Measurements from ENCODE around the gene SEL1L2. TPM values are rescaled to one million over a fixed set of nuclear protein-coding genes. Genes with fewer than 3 reads are reported as not detected.

SEL1L2 gene
- total RNA-seq, 1 experiment from 2014 or later: not detected

- no peak for DNase-seq
- no peak overlapping the region for H3K27ac Mint-ChIP-seq (ENCODE audit: unreplicated experiment)
- no TSS peak for BruUV-seq (replicated peaks)
- no peaks in the 10 kb centered on the region for H3K36me3 Mint-ChIP-seq (ENCODE audit: insufficient read depth, unreplicated experiment)
- CTCF ChIA-PET: no interaction called here
- TF ChIP-seq CTCF (IDR thresholded peaks at IDR 0.05; ENCODE audit: unreplicated experiment): no peak
- H3K4me3 Mint-ChIP-seq (ENCODE audit: low read depth, unreplicated experiment): no peak overlapping the region
- H3K27me3 Mint-ChIP-seq (ENCODE audit: unreplicated experiment): peaks cover 56% of the 10 kb centered on the region
- H3K4me1 Mint-ChIP-seq (ENCODE audit: low read depth, unreplicated experiment): no peaks in the 10 kb centered on the region
- intact Hi-C loops (cut with micrococcal nuclease; ENCODE audit: unreplicated experiment): no loop called here
- H3K9me3 Mint-ChIP-seq (ENCODE audit: low read depth, unreplicated experiment): no peaks in the 10 kb centered on the region
Measured at GRCh38 chr20:13840093-13840465, 150.3 kb downstream of the SEL1L2 start.

GRCh38 chr20:13839421-13840092 is 150.9 kb downstream of the SEL1L2 start:
- H3K4me3 Mint-ChIP-seq (ENCODE audit: low read depth, unreplicated experiment): no peak overlapping the region
- CTCF ChIA-PET: no interaction called here
- intact Hi-C loops (cut with micrococcal nuclease; ENCODE audit: unreplicated experiment): no loop called here
- BruUV-seq (replicated peaks): no TSS peak
- no peaks in the 10 kb centered on the region for H3K4me1 Mint-ChIP-seq (ENCODE audit: low read depth, unreplicated experiment)
- DNase-seq: no peak
- no peak for TF ChIP-seq CTCF (IDR thresholded peaks at IDR 0.05; ENCODE audit: unreplicated experiment)
- no peaks in the 10 kb centered on the region for H3K36me3 Mint-ChIP-seq (ENCODE audit: insufficient read depth, unreplicated experiment)
- H3K27ac Mint-ChIP-seq (ENCODE audit: unreplicated experiment): no peak overlapping the region
- no peaks in the 10 kb centered on the region for H3K9me3 Mint-ChIP-seq (ENCODE audit: low read depth, unreplicated experiment)
- peaks cover 55% of the 10 kb centered on the region for H3K27me3 Mint-ChIP-seq (ENCODE audit: unreplicated experiment)

- no TSS peak for BruUV-seq (replicated peaks)
- H3K36me3 Mint-ChIP-seq (ENCODE audit: insufficient read depth, unreplicated experiment): no peaks in the 10 kb centered on the region
- TF ChIP-seq CTCF (IDR thresholded peaks at IDR 0.05; ENCODE audit: unreplicated experiment): no peak
- H3K27me3 Mint-ChIP-seq (ENCODE audit: unreplicated experiment): peaks cover 46% of the 10 kb centered on the region
- no peaks in the 10 kb centered on the region for H3K4me1 Mint-ChIP-seq (ENCODE audit: low read depth, unreplicated experiment)
- CTCF ChIA-PET: no interaction called here
- H3K9me3 Mint-ChIP-seq (ENCODE audit: low read depth, unreplicated experiment): no peaks in the 10 kb centered on the region
- intact Hi-C loops (cut with micrococcal nuclease; ENCODE audit: unreplicated experiment): no loop called here
- DNase-seq: no peak
- H3K27ac Mint-ChIP-seq (ENCODE audit: unreplicated experiment): no peak overlapping the region
- no peak overlapping the region for H3K4me3 Mint-ChIP-seq (ENCODE audit: low read depth, unreplicated experiment)
Measured at GRCh38 chr20:13838664-13839063, 151.8 kb downstream of the SEL1L2 start.

GRCh38 chr20:13831476-13831875 is 158.9 kb downstream of the SEL1L2 start:
- no peak for TF ChIP-seq CTCF (IDR thresholded peaks at IDR 0.05; ENCODE audit: unreplicated experiment)
- Mint-ChIP-seq H3K36me3 (ENCODE audit: insufficient read depth, unreplicated experiment) (no peaks in the 10 kb centered on the region), H3K4me1 (ENCODE audit: low read depth, unreplicated experiment) (no peaks in the 10 kb centered on the region), H3K27me3 (ENCODE audit: unreplicated experiment) (no peaks in the 10 kb centered on the region), H3K27ac (ENCODE audit: unreplicated experiment) (no peak overlapping the region), H3K4me3 (ENCODE audit: low read depth, unreplicated experiment) (no peak overlapping the region), H3K9me3 (ENCODE audit: low read depth, unreplicated experiment) (no peaks in the 10 kb centered on the region)
- BruUV-seq (replicated peaks): no TSS peak
- no peak for DNase-seq
- intact Hi-C loops (cut with micrococcal nuclease; ENCODE audit: unreplicated experiment): no loop called here
- CTCF ChIA-PET: no interaction called here

Measured in Calu3 (cell line).